Panc1 (cell line): Measurements from ENCODE around the gene MATN1.

Source experiments
- POLR2AphosphoS5 ChIP-seq: IDR thresholded peaks from 2 replicates; pipeline ENCODE4 v1.6.1; 2012; ENCODE audit warnings: mild to moderate bottlenecking, low read depth, low read length, moderate library complexity
- TCF7L2 ChIP-seq: IDR thresholded peaks from 2 replicates; pipeline ENCODE4 v1.6.1; 2011; ENCODE audit warnings: mild to moderate bottlenecking, low read depth, low read length, inconsistent platforms

DNA sequence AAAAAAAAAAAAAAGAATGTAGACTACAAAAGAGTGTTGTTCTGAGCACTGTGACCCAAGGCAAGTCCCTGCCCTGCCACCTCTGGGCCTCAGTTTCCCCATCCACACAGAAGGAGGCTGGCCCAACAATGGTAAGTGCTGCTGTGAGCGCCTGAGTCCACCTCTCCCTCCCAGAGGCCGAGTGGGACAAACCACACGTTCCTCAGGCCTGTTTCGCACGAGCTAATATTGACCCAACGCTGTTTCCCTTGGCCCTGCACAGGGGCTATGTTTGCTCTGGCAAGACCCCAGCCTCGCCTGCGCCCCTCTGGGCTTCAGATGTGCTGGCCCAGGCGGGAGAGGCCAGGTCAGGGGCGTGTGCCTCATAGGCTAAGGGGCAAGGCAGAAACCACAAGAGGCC lies 46.8 kb upstream of the MATN1 start:
- TF ChIP-seq POLR2AphosphoS5 (no peak), TCF7L2 (no peak)
